GM19023 (cell line): Measurements from ENCODE around the gene ARID5B.
"Not testable (repeated sequence)": the region's sequence is repeated elsewhere in the genome, so short reads cannot be mapped to it uniquely, and the experiment has no call there.

Experiments
- ATAC-seq: cut with Tn5 transposase; IDR thresholded peaks from one replicate; pipeline ENCODE4 v1.9.1; 2021; ENCODE audit warnings: mild to moderate bottlenecking, moderate library complexity; ENCODE audit not compliant: unreplicated experiment

Gene ARID5B

DNA sequence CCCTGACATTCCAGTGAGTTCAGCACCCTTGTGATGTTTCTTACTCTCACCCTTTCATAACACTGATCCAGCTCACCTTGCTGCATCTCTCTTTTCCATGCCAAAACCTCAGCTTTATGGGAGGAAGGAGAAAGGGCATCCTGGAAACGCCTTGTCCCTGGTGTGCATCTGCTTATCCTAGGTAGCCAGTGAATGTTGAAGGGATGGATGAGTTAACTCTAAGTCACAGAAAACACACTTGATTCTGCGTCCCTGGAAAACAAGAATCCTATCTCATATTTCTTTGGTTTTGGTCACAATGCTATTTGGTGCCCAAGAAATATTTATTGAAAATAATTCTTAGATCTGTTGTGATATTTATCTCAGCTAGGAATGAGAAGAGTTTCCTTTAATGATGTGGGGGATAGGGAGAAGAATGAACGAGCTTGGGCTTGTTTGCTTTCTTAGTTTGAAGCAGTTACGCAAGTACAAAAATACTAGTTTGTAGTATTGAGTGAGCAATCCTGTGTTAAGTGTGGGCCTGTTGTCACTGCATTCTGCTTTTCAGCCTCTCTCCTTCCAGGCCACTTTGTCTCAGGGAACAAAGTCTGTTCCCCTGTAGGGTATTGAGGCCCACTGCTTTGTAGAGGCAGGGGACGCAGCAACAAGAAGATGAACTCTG, 126.5 kb downstream of the ARID5B start:
- ATAC-seq, result no peak

DNA sequence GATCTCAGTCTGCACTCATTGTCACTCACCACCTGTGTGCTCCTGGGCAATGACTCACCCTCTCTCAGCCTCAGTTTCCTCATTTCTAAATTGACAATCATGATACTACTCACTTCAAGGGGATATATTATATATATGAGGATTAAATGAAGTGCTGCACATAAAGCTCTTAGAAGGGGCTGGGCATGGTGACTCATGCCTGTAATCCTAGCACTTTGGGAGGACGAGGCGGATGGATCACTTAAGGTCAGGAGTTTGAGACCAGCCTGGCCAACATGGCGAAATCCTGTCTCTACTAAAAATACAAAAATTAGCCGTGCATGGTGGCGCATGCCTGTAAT, 127.0 kb downstream of the ARID5B start:
- ATAC-seq, result not testable (repeated sequence)

DNA sequence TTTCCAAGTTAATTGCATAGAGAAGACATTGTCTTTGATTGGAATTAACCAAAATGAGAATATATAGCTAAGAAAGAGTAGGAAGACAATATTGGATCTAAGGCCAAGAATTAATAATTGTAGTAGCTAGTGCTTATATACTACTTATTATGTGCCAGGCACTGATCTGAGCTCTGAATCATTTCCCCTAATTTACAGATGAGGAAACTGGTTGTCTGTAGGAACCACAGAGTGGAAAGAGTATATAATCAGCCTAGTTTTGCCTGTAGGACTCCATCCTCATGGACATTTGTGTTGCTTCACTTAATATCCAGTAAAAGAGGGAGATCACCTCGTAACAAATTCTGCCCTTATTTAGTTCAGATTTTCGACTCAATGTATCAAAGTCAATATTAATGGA, 127.9 kb downstream of the ARID5B start:
- ATAC-seq, result no peak

- ATAC-seq, result no peak
Measured at GRCh38 chr10:62031507-62031906, 130.0 kb downstream of the ARID5B start.

- no peak for ATAC-seq
Measured at GRCh38 chr10:62033125-62033524, 131.6 kb downstream of the ARID5B start.

- ATAC-seq, result no peak
Measured at GRCh38 chr10:62034096-62034640, 132.7 kb downstream of the ARID5B start.

- ATAC-seq, result no peak
Measured at GRCh38 chr10:62036186-62037081, 134.9 kb downstream of the ARID5B start.

DNA sequence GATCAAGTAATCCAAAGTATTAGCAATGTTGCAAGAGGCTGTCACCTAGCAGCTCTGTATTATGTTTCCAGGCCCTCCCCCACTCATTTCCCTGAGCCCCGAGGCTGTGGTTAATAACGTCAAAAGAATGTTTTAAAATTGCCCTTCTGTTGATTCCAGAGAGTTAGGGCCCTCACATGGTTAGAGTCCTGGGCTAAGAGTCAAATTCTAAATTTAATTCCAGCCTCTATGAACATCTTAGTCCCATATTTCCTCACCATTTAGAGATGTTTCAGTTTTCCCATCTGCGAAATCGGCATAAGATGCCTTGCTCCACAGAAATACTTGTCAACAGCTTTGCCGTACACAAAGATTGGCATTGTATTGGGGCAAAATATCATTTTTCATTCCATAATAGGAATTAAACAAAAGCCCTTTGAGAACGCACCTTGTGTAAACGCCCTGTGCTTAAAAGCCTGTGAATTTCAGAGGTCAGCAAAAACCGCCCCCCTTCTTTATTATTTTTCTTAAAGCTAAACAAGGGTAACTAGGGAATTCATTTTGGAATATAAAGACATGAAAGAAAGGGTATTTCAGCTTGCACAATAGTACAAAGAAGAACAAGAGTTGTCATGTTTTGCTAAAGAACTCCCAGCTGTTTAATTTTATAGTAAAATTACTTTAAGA, 135.8 kb downstream of the ARID5B start:
- ATAC-seq, result no peak

- ATAC-seq, result no peak
Measured at GRCh38 chr10:62037890-62038608, 136.6 kb downstream of the ARID5B start.

- ATAC-seq, result peak; percentile 60
Measured at GRCh38 chr10:62038609-62039190, 137.2 kb downstream of the ARID5B start.

- ATAC-seq, result no peak
Measured at GRCh38 chr10:62039954-62040353, 138.5 kb downstream of the ARID5B start.

DNA sequence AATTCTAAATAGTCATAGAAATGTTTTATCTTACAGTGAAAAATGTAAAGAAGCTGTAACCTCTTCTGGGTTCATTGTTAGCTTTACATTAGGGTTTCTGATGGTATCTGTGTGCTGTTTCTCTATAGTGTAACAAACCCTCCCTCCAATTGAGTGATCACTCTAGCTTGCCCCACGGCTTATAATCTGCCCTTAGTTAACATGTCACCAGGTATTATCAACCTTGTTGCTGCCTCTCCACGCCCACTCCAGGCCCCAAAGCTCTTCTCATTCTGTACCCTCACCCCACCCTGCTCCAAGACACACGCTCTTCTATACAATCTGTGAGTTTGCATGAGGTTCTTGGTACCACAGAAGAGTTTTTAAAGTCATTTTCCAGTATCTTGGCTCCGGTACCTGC, 139.4 kb downstream of the ARID5B start:
- no peak for ATAC-seq

DNA sequence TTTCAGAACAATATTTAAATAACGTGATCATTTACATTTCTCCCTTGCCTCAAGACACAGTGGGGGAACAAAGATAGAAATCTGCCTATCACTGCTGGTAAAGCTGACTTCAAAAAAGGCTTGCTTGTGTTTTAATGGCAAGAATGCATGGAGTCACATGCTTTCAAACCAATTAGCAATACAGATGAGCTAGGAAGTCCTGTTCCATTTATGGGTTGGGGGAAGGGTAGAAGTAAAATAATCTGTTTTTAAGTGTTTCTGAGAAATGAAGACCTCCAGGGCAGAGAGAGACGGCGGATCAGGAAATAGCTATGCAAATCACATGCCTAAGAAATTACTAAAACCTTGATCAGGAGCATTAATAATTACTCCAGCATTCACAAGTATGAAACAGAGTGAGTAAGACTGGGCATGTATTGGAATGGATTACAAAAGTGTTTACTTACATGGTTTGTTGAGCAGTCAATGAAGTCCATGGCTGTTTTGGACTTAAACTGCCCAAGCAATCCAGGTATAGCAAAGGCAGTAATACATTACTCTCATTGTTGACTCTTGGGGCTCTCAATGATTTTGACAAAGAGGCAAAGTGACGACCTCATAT, 142.0 kb downstream of the ARID5B start:
- no peak for ATAC-seq

- no peak for ATAC-seq
Measured at GRCh38 chr10:62044566-62044965, 143.1 kb downstream of the ARID5B start.

- ATAC-seq, result no peak
Measured at GRCh38 chr10:62045765-62046521, 144.4 kb downstream of the ARID5B start.

GRCh38 chr10:62046522-62047227, 145.2 kb downstream of the ARID5B start:
- peak; percentile 39 for ATAC-seq

- peak; percentile 22 for ATAC-seq
Measured at GRCh38 chr10:62047228-62047892, 145.9 kb downstream of the ARID5B start.

DNA sequence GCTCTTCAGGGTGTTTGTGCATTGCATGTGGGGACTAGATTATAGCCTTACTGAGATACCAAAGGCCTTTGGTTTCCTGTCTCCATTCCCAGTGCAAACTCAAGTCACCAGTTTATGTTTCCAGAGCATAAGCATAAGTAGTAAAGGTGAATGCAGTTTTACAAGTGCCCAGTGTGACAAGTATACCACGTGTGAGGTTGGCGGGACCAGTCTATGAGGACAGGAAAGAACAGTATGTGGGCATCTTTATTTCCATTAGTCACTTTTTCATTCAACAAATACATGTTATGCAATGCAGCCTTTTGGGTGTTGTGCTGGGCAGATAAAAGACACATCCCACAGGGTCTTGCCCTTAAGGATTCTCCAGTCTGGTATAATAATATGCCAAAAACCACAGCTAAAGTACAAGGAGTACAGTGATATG, 146.5 kb downstream of the ARID5B start:
- no peak for ATAC-seq
